ENCODE data around the gene AOC2.
A peak's percentile ranks its signal among the peaks of the same experiment; 100 is the strongest.
"Not testable (repeated sequence)": the region's sequence is repeated elsewhere in the genome, so short reads cannot be mapped to it uniquely, and the experiment has no call there.

AOC2 gene

GRCh38 chr17:42832213-42832933 lies 12.0 kb upstream of the AOC2 start:
- no peak for DNase-seq

- DNase-seq = peak; percentile 93
Observed at GRCh38 chr17:42832934-42833766, 11.2 kb upstream of the AOC2 start, which contains the start of gene PSME3. PSME3 (plus strand) TSS chr17:42833397; CDS start chr17:42833632, 235 bp downstream.

- no peak for DNase-seq
Observed at GRCh38 chr17:42833767-42834422, 10.5 kb upstream of the AOC2 start.

GRCh38 chr17:42835732-42836131 lies 8.6 kb upstream of the AOC2 start:
- no peak for DNase-seq

GRCh38 chr17:42841975-42842685 lies 2.2 kb upstream of the AOC2 start:
- DNase-seq = no peak

- DNase-seq = peak; percentile 46
Observed at GRCh38 chr17:42843358-42843934, 934 bp upstream of the AOC2 start.

- no peak for DNase-seq
Observed at GRCh38 chr17:42844761-42845555, 578 bp downstream of the AOC2 start.

GRCh38 chr17:42845556-42845917 lies 1.2 kb downstream of the AOC2 start:
- DNase-seq = no peak

GRCh38 chr17:42845918-42846593 lies 1.7 kb downstream of the AOC2 start:
- no peak for DNase-seq

- DNase-seq = no peak
Observed at GRCh38 chr17:42846594-42847280, 2.4 kb downstream of the AOC2 start.

GRCh38 chr17:42848093-42848492 lies 3.7 kb downstream of the AOC2 start:
- DNase-seq = no peak

GRCh38 chr17:42849031-42849430 lies 4.7 kb downstream of the AOC2 start:
- DNase-seq = no peak

GRCh38 chr17:42849451-42850181 lies 5.2 kb downstream of the AOC2 start:
- DNase-seq = no peak

- no peak for DNase-seq
Observed at GRCh38 chr17:42850954-42851353, 6.6 kb downstream of the AOC2 start, which contains the start of gene AOC3. AOC3 (plus strand) TSS chr17:42851199; CDS start chr17:42851344, 145 bp downstream.

GRCh38 chr17:42851371-42852240 lies 7.2 kb downstream of the AOC2 start:
- not testable (repeated sequence) for DNase-seq

- no peak for DNase-seq
Observed at GRCh38 chr17:42852351-42852750, 8.0 kb downstream of the AOC2 start.

- no peak for DNase-seq
Observed at GRCh38 chr17:42853004-42853403, 8.6 kb downstream of the AOC2 start.

- no peak for DNase-seq
Observed at GRCh38 chr17:42853597-42853967, 9.2 kb downstream of the AOC2 start.

All from NCI-H345 (cell line).